GM19452 (cell line): ENCODE results near the gene LRRC23.

Experiments
- ATAC-seq: cut with Tn5 transposase; IDR thresholded peaks from one replicate; pipeline ENCODE4 v1.9.1; 2021; ENCODE audit not compliant: unreplicated experiment

The LRRC23 gene

GRCh38 chr12:6942331-6942665 is 37.7 kb downstream of the LRRC23 start:
- ATAC-seq: no peak

- ATAC-seq: peak; percentile 26
These were observed 38.7 kb downstream of the LRRC23 start for GRCh38 chr12:6943389-6943721.

- peak; percentile 36 for ATAC-seq
These were observed 39.2 kb downstream of the LRRC23 start, which contains the start of the genes C12orf57 and RNU7-1 for GRCh38 chr12:6943722-6944380. Gene C12orf57 (plus strand): TSS chr12:6944022. CDS start chr12:6944122, 100 bp downstream. Gene RNU7-1 (plus strand): TSS chr12:6943816.

- ATAC-seq: peak; percentile 34
These were observed 40.0 kb downstream of the LRRC23 start for GRCh38 chr12:6944381-6945186.

GRCh38 chr12:6945613-6946012 is 41.0 kb downstream of the LRRC23 start:
- no peak for ATAC-seq

- ATAC-seq: peak; percentile 24
These were observed 41.7 kb downstream of the LRRC23 start for GRCh38 chr12:6946033-6946919.

- no peak for ATAC-seq
These were observed 42.3 kb downstream of the LRRC23 start for GRCh38 chr12:6946920-6947374.

GRCh38 chr12:6947615-6948014 is 43.0 kb downstream of the LRRC23 start:
- ATAC-seq: no peak

- no peak for ATAC-seq
These were observed 44.4 kb downstream of the LRRC23 start for GRCh38 chr12:6948873-6949594.

GRCh38 chr12:6950401-6950801 is 45.8 kb downstream of the LRRC23 start:
- ATAC-seq: no peak

GRCh38 chr12:6950811-6951540 is 46.4 kb downstream of the LRRC23 start, which contains the start of gene PTPN6:
Gene PTPN6 (plus strand): TSS chr12:6951356. CDS start chr12:6951513, 157 bp downstream.
- ATAC-seq: no peak

GRCh38 chr12:6951551-6952120 is 47.0 kb downstream of the LRRC23 start:
- ATAC-seq: no peak

GRCh38 chr12:6952121-6952862 is 47.7 kb downstream of the LRRC23 start:
- ATAC-seq: no peak

- no peak for ATAC-seq
These were observed 48.3 kb downstream of the LRRC23 start for GRCh38 chr12:6952863-6953441.

GRCh38 chr12:6953442-6954315 is 49.1 kb downstream of the LRRC23 start:
- peak; percentile 44 for ATAC-seq

- ATAC-seq: no peak
These were observed 49.9 kb downstream of the LRRC23 start for GRCh38 chr12:6954316-6955107.
